ENCODE results near the gene SHOC2.

The SHOC2 gene

GRCh38 chr10:110985497-110986275 lies 66.3 kb downstream of the SHOC2 start:
- DNase-seq, result no peak

GRCh38 chr10:110989016-110989415 lies 69.6 kb downstream of the SHOC2 start:
- DNase-seq, result no peak

GRCh38 chr10:110992006-110992800 lies 72.8 kb downstream of the SHOC2 start:
- DNase-seq, result no peak

- DNase-seq, result no peak
Measured at GRCh38 chr10:110993024-110993693, 73.8 kb downstream of the SHOC2 start.

- no peak for DNase-seq
Measured at GRCh38 chr10:110994406-110995086, 75.1 kb downstream of the SHOC2 start.

GRCh38 chr10:110995301-110995700 lies 75.9 kb downstream of the SHOC2 start:
- DNase-seq, result no peak

GRCh38 chr10:110996256-110996655 lies 76.9 kb downstream of the SHOC2 start:
- DNase-seq, result no peak

GRCh38 chr10:111004016-111004415 lies 84.6 kb downstream of the SHOC2 start:
- no peak for DNase-seq

- DNase-seq, result no peak
Measured at GRCh38 chr10:111007486-111007885, 88.1 kb downstream of the SHOC2 start.

GRCh38 chr10:111015181-111015580 lies 95.8 kb downstream of the SHOC2 start:
- no peak for DNase-seq

- no peak for DNase-seq
Measured at GRCh38 chr10:111017098-111017497, 97.7 kb downstream of the SHOC2 start.

GRCh38 chr10:111018021-111018420 lies 98.6 kb downstream of the SHOC2 start:
- DNase-seq, result no peak

GRCh38 chr10:111023060-111023459 lies 103.7 kb downstream of the SHOC2 start:
- DNase-seq, result no peak

- no peak for DNase-seq
Measured at GRCh38 chr10:111030042-111030750, 110.8 kb downstream of the SHOC2 start.

- DNase-seq, result no peak
Measured at GRCh38 chr10:111034598-111035310, 115.3 kb downstream of the SHOC2 start.

GRCh38 chr10:111035542-111035941 lies 116.1 kb downstream of the SHOC2 start:
- no peak for DNase-seq

GRCh38 chr10:111037858-111038257 lies 118.5 kb downstream of the SHOC2 start:
- no peak for DNase-seq

GRCh38 chr10:111039522-111039921 lies 120.1 kb downstream of the SHOC2 start:
- DNase-seq, result no peak

- no peak for DNase-seq
Measured at GRCh38 chr10:111057006-111057405, 137.6 kb downstream of the SHOC2 start.

Data from activated gamma-delta T cell (primary cell).